ENCODE data around the gene SERPINB8.

The SERPINB8 gene

DNA sequence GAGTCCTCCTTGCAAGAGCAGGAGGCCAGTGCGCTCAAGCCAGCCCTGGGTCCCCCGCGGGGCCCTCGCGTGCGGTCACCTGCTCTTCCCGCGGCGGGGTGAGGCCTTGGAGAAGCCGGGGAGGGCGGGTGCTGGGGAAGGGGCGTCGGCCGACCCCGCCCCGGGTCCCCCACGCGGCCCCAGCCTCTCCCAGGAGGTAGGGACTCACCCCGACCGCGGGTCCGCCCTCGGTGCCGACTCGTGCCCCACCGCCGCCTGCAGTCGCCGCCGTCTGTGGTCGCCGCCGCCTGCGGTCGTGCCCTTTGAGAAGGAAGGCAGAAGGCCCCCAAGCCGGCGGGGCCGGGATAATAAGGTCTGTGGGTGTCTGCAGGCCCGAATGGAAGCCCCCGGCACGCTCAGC, 32.7 kb downstream of the SERPINB8 start:
- in situ Hi-C loops (cut with HindIII; ENCODE audit: low sequenced_read_pairs) = no loop called here

DNA sequence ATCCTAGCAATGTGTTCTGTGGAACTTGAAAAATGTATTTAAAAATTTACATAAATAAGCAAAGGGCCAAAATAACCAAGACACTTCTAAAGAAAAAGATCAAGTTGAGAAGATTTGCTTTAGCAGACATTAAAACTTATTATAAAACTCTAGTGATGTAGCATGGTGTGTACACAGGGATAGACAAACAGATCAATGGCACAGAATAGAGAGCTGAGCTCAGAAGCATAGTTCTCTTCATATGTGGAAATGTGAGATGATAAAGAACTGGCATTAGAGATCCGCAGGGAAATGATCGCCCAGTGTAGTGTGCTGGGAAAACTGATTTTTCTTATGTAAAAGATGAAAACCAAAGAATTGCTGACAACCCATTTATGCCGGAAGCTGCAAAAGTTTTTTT, 39.4 kb downstream of the SERPINB8 start:
- in situ Hi-C loops (cut with HindIII; ENCODE audit: low sequenced_read_pairs) = no loop called here

DNA sequence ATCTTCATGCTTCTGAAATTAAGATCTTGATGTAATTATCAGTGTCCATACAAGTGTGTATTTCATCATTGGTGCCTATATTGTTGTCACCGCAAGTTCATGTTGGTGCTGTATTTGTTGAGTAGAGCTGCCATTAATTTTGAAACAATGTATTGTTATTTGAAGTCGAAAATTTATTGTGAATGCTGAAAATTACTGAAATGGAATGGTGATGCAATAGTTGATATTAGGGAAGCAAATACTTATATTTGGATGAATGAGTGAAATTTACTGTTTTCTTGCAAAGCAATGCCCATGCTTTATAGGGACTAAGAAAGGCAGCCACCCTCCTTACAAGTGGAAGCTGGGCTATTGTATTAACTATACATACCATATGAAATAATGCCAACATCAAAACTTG, 41.6 kb downstream of the SERPINB8 start:
- in situ Hi-C loops (cut with HindIII; ENCODE audit: low sequenced_read_pairs) = no loop called here

DNA sequence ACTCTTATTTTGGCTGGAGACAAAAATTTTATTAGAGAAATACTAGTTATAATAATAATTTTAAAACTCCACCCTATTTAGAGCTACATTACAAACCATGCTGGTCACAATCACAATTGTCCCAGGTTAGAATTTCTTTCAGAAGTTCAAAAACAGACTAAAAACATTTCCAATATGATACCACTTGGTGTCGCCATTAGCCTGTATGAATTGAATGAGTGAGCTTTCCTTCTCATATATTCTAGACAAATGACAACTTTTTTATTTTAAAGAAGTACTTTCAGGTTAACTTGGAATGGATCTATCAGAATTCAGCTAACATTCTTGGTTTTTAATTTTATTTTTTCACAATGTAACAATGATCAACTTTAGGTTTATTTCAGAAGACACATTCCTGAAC, 48.0 kb downstream of the SERPINB8 start:
- in situ Hi-C loops (cut with HindIII; ENCODE audit: low sequenced_read_pairs) = no loop called here

DNA sequence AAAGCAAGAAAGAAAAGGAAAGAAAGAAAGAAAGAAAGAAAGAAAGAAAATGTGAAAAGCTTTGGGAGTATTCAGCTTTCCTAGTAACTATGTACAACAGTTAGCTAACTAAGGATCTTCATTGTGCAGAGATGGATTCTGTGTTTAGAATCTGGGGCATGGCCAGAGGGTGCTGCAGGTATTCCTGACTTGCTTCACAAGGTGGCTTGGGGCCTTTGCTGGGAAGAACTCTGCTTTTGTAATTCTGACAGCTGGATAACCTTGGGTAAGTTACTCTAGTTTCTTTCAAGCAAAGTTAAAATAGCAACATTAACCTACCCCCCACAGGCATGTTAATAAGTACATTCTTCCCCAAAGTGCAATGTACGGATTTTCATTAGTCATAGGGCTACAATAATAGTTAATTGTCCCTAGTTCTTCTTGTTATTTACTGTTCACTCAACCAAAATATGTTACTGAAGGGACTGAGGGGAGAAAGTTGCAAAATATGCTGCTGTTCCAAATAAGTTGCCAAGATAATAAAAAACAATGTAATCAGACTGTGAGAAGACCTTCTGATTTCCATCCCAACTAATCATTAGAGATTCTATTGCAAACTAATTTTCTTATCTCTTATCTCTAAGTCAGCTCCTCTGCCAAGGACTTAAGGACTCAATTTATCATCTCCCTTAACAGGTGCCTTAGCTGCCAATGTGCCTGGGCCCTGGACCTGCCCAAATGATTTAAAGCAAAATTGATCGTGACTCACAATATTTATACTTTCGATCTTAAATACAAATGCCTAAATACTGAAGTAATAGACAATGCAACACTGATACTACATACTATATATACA, 50.3 kb downstream of the SERPINB8 start:
- in situ Hi-C loops (cut with HindIII; ENCODE audit: low sequenced_read_pairs) = no loop called here

DNA sequence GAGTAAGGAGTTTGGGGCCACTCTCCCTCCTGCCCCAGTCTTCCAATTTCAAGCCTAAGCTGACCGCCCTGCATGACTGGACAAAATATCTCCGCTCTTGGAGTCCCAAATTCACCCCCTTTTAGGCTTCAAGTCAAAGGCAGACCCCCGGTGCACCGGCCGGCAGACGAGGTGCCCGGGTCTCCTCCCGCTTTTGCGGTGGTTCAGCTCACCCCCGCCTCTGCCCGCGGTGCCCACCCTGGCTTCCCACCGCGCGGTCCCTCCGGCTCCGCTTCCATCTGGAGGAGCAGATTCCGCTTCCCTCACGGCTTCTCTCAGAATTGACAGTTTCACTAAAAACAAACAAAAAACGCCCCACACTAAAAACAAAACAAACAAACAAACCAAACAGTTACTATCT, 56.5 kb downstream of the SERPINB8 start:
- in situ Hi-C loops (cut with HindIII; ENCODE audit: low sequenced_read_pairs) = no loop called here

DNA sequence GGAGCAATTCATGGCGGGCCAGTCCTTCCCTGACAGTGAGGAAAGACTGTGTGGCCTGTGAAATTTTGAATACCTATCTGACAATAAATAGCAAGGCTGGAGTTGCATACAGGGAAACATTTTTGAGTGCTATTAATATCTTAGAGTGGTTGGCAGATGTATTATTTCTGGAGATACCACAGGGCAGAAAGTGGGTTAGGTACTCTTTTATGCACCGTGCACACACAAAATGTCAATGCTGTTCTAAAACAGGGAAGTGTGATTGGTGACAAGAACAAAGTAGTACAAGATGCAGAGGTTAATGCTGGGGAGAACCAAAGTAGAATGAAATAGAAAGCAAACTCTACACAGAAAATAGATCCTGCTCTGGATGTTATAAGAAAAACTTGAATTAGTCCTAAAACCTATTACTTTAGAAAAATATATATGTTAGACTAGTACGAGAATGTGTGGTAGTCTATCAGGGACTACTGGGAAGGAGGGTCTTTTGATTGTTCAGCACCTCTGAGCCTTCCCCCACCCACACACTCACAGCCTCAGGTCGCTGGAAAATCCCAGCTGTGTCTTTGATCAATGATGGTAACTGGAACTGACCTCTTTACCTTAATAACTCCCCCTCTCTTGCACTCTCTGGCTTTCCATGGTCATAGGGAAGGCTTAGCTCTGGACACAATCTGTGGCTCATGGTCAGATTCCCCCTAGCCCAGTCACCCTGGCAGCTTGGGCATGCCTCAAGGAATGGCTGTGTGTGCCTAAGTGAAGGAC, 58.2 kb downstream of the SERPINB8 start:
- in situ Hi-C loops (cut with HindIII; ENCODE audit: low sequenced_read_pairs) = no loop called here

DNA sequence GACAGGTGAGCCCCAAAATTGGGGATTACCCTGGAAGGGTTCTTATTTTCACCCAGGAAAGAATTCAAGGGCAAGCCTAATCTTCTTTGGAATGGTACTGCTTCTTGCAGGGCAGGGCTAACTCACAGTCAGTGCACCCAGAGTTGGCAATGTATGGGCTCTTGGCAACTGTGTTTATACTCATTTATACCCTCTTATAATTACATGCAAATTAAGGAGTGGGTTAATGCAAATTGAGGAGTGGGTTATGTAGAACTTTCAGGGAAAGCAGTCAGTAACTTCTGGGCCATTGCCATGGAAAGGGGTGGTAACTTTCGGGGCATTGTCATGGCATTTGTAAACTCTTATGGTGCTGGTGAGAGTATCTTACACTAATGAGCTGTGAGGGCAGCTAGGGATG, 59.2 kb downstream of the SERPINB8 start:
- in situ Hi-C loops (cut with HindIII; ENCODE audit: low sequenced_read_pairs) = no loop called here

DNA sequence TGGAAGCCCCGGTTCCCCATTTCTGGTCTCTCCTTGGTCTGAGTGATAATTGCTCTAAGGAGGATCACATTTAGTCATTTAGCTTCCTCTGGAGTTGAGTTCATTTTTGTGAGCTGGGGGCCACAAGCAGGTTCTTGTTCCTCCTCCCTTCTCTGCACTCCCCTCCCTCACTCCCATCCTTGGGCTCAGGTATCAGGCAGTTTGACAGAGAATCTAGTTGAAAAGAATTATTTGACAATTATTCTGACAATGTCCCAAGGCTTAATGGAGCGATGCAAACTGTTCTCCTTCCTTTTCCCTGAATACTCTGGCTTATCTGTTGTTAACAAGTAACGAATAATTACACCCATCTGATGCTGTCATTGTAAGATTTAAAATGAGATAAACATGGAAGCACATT, 61.5 kb downstream of the SERPINB8 start:
- in situ Hi-C loops (cut with HindIII; ENCODE audit: low sequenced_read_pairs) = no loop called here

DNA sequence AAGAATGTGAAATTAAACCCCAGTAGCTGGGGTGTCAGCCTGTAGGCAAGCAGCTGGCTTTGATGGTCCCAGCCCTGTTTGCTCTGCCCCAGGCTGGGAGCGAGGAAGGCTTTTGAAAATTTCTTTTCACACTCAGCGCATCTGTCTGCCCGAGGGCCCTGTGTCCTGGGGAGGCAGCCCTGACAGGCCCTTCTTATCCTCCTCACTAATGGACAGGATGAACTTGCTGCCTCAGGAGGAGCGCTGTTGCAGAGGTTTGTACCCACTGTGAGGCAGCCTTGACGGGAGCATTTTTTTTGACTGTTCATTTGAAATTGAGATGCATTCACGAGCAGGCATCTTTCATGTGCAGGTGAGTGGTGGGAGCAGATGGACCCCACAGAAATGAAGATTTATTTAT, 62.4 kb downstream of the SERPINB8 start:
- in situ Hi-C loops (cut with HindIII; ENCODE audit: low sequenced_read_pairs) = no loop called here

DNA sequence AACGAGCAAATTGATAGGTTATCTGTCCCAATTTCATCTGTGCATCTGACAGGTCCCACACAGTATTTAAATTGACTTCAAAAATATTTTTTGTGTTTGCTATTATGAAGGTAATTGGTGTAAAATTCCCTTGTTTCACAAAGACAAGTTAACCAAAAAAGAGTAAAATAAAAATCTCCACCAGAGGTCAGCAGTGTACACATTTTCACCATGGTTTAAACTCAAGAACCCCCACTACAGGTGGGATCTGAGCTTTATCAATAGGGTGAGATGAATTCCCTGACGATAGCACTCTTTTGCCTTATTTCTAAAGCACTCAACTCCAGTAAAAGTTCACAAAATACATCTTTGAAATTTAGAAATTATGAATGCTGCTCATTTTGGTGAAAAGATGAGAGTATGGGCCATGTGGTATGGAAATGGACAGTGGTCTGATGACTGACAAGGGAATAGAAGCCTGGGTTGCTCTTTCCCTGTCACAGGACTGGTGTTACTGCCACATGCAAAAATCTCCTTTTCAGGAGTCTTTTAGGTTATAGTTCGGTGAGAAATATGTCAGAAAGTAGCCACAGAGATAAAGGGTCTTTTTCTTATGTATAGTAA, 68.0 kb downstream of the SERPINB8 start:
- in situ Hi-C loops (cut with HindIII; ENCODE audit: low sequenced_read_pairs) = no loop called here
